Fibroblast of lung (primary cell): ENCODE measurements around the gene PDZD2. TPM values are rescaled to one million over a fixed set of nuclear protein-coding genes. Genes with fewer than 3 reads are reported as not detected.

Source experiments
- DNase-seq, 2 donors: peaks; one replicate each; pipeline versions ENCODE4 v3.0.0 to v3.0.0-alpha.2; 2010; ENCODE audit warnings: low read depth in 2 of 2
- H2AFZ ChIP-seq: 2 replicates; pipeline ENCODE4 v1.5.1; 2012; ENCODE audit warnings: low read length, control low read depth, inconsistent platforms
- H3K27ac ChIP-seq: 2 replicates; pipeline ENCODE4 v1.5.1; 2011; ENCODE audit warnings: low read length, control low read depth; ENCODE audit not compliant: insufficient read depth
- H3K27me3 ChIP-seq: 2 replicates; pipeline ENCODE4 v1.5.1; 2011; ENCODE audit warnings: mild to moderate bottlenecking, low read length; ENCODE audit not compliant: control insufficient read depth, insufficient read depth
- H3K36me3 ChIP-seq: 2 replicates; pipeline ENCODE4 v1.5.1; 2011; ENCODE audit warnings: low read length; ENCODE audit not compliant: control insufficient read depth, insufficient read depth
- H3K4me1 ChIP-seq: 2 replicates; pipeline ENCODE4 v1.5.1; 2011; ENCODE audit warnings: low read length; ENCODE audit not compliant: control insufficient read depth, insufficient read depth; ENCODE audit errors: extremely low read depth
- H3K4me2 ChIP-seq: 2 replicates; pipeline ENCODE4 v1.5.1; 2011; ENCODE audit warnings: low read length, control low read depth; ENCODE audit not compliant: insufficient read depth; ENCODE audit errors: extremely low read depth
- H3K4me3 ChIP-seq, 4 experiments: fragments of 200-600 bp in 1 of 4; sonication (generic) in 1 of 4; replicated peaks in 1 of 4; 2 replicates each; pipeline ENCODE4 v1.5.1; 2011 to 2016; ENCODE audit warnings: low read length in 4 of 4, low read depth in 3 of 4, mild to moderate bottlenecking in 3 of 4, control low read depth in 2 of 4, inconsistent platforms in 1 of 4, mixed read lengths in 1 of 4; ENCODE audit not compliant: insufficient read depth in 1 of 4; ENCODE audit errors: control extremely low read depth in 1 of 4
- H3K79me2 ChIP-seq: 2 replicates; pipeline ENCODE4 v1.5.1; 2012; ENCODE audit warnings: mild to moderate bottlenecking, low read length, inconsistent platforms; ENCODE audit not compliant: control insufficient read depth, insufficient read depth
- H3K9ac ChIP-seq: 2 replicates; pipeline ENCODE4 v1.5.1; 2011; ENCODE audit warnings: mild to moderate bottlenecking, low read length, control low read depth; ENCODE audit not compliant: insufficient read depth
- H3K9me3 ChIP-seq: 2 replicates; pipeline ENCODE4 v1.5.1; 2012; ENCODE audit warnings: low read depth, low read length; ENCODE audit not compliant: control insufficient read depth, insufficient read depth
- H4K20me1 ChIP-seq: 2 replicates; pipeline ENCODE4 v1.5.1; 2011; ENCODE audit warnings: low read length; ENCODE audit not compliant: control insufficient read depth, insufficient read depth; ENCODE audit errors: extremely low read depth
- EZH2 ChIP-seq: IDR thresholded peaks from 2 replicates; pipeline ENCODE4 v1.5.1; 2012; ENCODE audit warnings: low read length, control low read depth, mild to moderate bottlenecking; ENCODE audit errors: missing control alignments
- polyA plus RNA-seq, 2 donors: library from polyadenylated mRNA; depleted of rRNA in 1 of 2; stranded (reverse) in 1 of 2; unstranded in 1 of 2; fragments of >200 nt; gene quantifications; 2 replicates each; pipeline ENCODE4 v1.2.1, GENCODE V29; 2011 to 2012; ENCODE audit warnings: missing spikeins in 1 of 2
- total RNA-seq: library from RNA; depleted of rRNA; stranded (reverse); fragments of >200 nt; gene quantifications from 2 replicates; pipeline ENCODE4 v1.2.1, GENCODE V29; 2014
- TF ChIP-seq, protein P1 (sequence below), 2 donors: IDR thresholded peaks in 1 of 2; conservative IDR thresholded peaks in 1 of 2; 1 replicate in 1 of 2; 2 replicates in 1 of 2; pipeline ENCODE4 v1.5.1; 2011 to 2012; ENCODE audit warnings: low read length in 2 of 2, control low read depth in 1 of 2, inconsistent platforms in 1 of 2, low read depth in 1 of 2, mild to moderate bottlenecking in 1 of 2

PDZD2 gene
- total and polyA plus RNA-seq, 2 donors (not counting 1 experiment from before 2014, with no cell fraction given), result 0.33 to 0.40 TPM

DNA sequence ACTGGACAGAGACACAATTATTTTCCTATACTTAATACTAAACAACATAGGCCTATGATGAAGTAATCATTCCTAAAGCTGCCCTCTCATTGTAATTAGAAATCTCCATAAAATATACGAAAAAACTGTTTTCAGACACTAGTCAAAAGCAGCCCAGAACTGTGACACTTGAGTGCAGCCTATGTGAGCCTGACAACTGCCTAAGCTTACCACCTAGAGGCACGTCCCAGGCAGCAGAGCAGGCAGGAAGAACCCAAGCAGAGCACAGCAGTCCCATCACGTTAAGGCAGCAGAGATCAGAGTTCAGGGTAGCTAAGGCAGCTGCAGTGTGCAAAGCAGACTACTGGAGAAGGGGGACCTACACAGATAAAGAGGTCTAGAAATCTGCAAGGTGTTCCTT is 488.8 kb downstream of the PDZD2 start:
- peaks cover 2% of the 10 kb centered on the region for H4K20me1 ChIP-seq
- H3K4me1 ChIP-seq, result no peaks in the 10 kb centered on the region
- no peak overlapping the region for H3K4me2 ChIP-seq
- H3K27me3 ChIP-seq, result no peaks in the 10 kb centered on the region
- no peak for TF ChIP-seq EZH2
- TF ChIP-seq, protein P1, sequence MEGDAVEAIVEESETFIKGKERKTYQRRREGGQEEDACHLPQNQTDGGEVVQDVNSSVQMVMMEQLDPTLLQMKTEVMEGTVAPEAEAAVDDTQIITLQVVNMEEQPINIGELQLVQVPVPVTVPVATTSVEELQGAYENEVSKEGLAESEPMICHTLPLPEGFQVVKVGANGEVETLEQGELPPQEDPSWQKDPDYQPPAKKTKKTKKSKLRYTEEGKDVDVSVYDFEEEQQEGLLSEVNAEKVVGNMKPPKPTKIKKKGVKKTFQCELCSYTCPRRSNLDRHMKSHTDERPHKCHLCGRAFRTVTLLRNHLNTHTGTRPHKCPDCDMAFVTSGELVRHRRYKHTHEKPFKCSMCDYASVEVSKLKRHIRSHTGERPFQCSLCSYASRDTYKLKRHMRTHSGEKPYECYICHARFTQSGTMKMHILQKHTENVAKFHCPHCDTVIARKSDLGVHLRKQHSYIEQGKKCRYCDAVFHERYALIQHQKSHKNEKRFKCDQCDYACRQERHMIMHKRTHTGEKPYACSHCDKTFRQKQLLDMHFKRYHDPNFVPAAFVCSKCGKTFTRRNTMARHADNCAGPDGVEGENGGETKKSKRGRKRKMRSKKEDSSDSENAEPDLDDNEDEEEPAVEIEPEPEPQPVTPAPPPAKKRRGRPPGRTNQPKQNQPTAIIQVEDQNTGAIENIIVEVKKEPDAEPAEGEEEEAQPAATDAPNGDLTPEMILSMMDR (conservative IDR thresholded peaks at IDR 0.05 in 1 of 2, IDR thresholded peaks at IDR 0.05 in 1 of 2; ENCODE audit: low read depth in 1 of 2, low read length in 2 of 2), result no peak
- H3K27ac ChIP-seq, result no peak overlapping the region
- H3K9ac ChIP-seq, result no peak overlapping the region
- H3K36me3 ChIP-seq, result peaks cover 12% of the 10 kb centered on the region
- H3K79me2 ChIP-seq, result peaks cover 47% of the 10 kb centered on the region
- H3K4me3 ChIP-seq, result no peak overlapping the region
- H2AFZ ChIP-seq, result no peak overlapping the region
- H3K9me3 ChIP-seq, result no peaks in the 10 kb centered on the region
- no peak for DNase-seq

GRCh38 chr5:32129074-32129598 is 490.2 kb downstream of the PDZD2 start:
- no peak for TF ChIP-seq EZH2
- TF ChIP-seq, protein P1 (conservative IDR thresholded peaks at IDR 0.05 in 1 of 2, IDR thresholded peaks at IDR 0.05 in 1 of 2; ENCODE audit: low read depth in 1 of 2, low read length in 2 of 2), result no peak
- H4K20me1 ChIP-seq, result peaks cover 2% of the 10 kb centered on the region
- H3K9ac ChIP-seq, result no peak overlapping the region
- no peaks in the 10 kb centered on the region for H3K27me3 ChIP-seq
- peaks cover 45% of the 10 kb centered on the region for H3K79me2 ChIP-seq
- no peaks in the 10 kb centered on the region for H3K4me1 ChIP-seq
- H3K4me2 ChIP-seq, result peak overlapping the region; percentile 15
- no peak for DNase-seq
- H2AFZ ChIP-seq, result no peak overlapping the region
- no peak overlapping the region for H3K27ac ChIP-seq
- H3K36me3 ChIP-seq, result peaks cover 12% of the 10 kb centered on the region
- no peaks in the 10 kb centered on the region for H3K9me3 ChIP-seq
- no peak overlapping the region for H3K4me3 ChIP-seq

DNA sequence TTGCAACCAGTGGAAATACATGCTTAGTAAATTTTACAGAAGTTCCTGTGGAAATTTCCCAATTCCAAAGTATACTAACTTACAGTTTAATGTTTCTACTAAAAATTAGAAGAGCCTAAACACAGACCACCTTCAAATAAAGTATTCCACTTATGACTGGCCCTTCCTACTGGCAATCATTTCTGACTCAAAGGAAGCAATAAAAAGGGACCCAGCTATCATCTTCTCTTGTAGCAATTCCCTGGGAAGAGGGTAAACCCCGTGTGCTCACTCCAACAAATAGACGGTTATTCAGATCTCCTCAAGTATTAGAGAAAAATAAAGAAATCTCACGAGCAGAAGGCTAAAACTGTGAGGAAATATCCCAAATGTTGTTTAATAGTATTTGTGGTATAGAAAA is 491.9 kb downstream of the PDZD2 start:
- H3K4me3 ChIP-seq, result no peak overlapping the region
- no peak for DNase-seq
- H3K27me3 ChIP-seq, result no peaks in the 10 kb centered on the region
- no peaks in the 10 kb centered on the region for H3K4me1 ChIP-seq
- no peak overlapping the region for H3K27ac ChIP-seq
- H3K36me3 ChIP-seq, result peaks cover 12% of the 10 kb centered on the region
- H2AFZ ChIP-seq, result no peak overlapping the region
- H3K4me2 ChIP-seq, result no peak overlapping the region
- H3K9ac ChIP-seq, result no peak overlapping the region
- TF ChIP-seq, protein P1 (conservative IDR thresholded peaks at IDR 0.05 in 1 of 2, IDR thresholded peaks at IDR 0.05 in 1 of 2; ENCODE audit: low read depth in 1 of 2, low read length in 2 of 2), result no peak
- no peak for TF ChIP-seq EZH2
- peaks cover 42% of the 10 kb centered on the region for H3K79me2 ChIP-seq
- no peaks in the 10 kb centered on the region for H3K9me3 ChIP-seq
- peaks cover 2% of the 10 kb centered on the region for H4K20me1 ChIP-seq
